PFSK-1 (cell line): Measurements from ENCODE around the gene TRAF1.

Source experiments
- FOXP2 ChIP-seq: optimal IDR thresholded peaks from 2 replicates; pipeline ENCODE3; 2011; ENCODE audit warnings: borderline replicate concordance, control low read depth, inconsistent platforms; ENCODE audit not compliant: insufficient read depth; ENCODE audit errors: extremely low read length, extremely low read depth
- POLR2AphosphoS5 ChIP-seq: IDR thresholded peaks from 2 replicates; pipeline ENCODE4 v1.6.1; 2012; ENCODE audit warnings: low read depth, mild to moderate bottlenecking, control low read depth, low read length, moderate library complexity
- SIN3A ChIP-seq: IDR thresholded peaks from 2 replicates; pipeline ENCODE4 v1.6.1; 2012; ENCODE audit warnings: mild to moderate bottlenecking, low read length, moderate library complexity, borderline replicate concordance; ENCODE audit not compliant: insufficient read depth
- TAF1 ChIP-seq: IDR thresholded peaks from 2 replicates; pipeline ENCODE4 v1.6.1; 2012; ENCODE audit warnings: low read length, control low read depth, borderline replicate concordance; ENCODE audit not compliant: insufficient read depth

DNA sequence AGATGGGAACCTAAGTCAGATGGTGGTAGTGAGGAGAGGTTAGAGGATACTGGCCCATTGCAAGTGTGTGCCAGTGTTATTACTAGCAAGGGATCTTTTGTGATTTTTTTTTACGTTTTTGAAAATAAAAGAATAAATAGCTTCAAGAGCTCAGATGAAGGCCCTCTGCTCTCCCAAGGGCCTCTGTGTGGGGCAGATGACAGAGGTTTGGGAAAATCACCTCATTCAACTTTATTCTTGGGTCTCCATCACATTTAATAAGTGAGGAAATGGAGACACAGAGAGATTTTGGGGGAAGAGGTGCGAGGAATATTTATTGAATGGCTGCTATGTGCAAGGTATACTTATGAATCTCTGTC is 10.1 kb upstream of the TRAF1 start:
- TF ChIP-seq POLR2AphosphoS5 = no peak
- TF ChIP-seq TAF1 = no peak
- TF ChIP-seq SIN3A = no peak
- TF ChIP-seq FOXP2 = no peak
